Right cardiac atrium (tissue), 5 donors: Measurements from ENCODE around the gene EEA1. TPM values are rescaled to one million over a fixed set of nuclear protein-coding genes. Genes with fewer than 3 reads are reported as not detected.
A peak's percentile ranks its signal among the peaks of the same experiment; 100 is the strongest.

Experiments
- ATAC-seq, 2 donors: fragments of 200-7000 bp; cut with Tn5 transposase; one replicate each; pipeline versions ENCODE4 v1.8.0 to v1.9.1; 2020; ENCODE audit warnings: moderate library complexity in 2 of 2, mild to moderate bottlenecking in 1 of 2
- DNase-seq, 3 donors: peaks; one replicate each; pipeline ENCODE4 v3.0.0-alpha.2; 2020
- H3K27ac ChIP-seq: one replicate; pipeline ENCODE4 v1.5.1; 2013; ENCODE audit warnings: mild to moderate bottlenecking, low read length, control low read depth, moderate library complexity
- H3K27me3 ChIP-seq: one replicate; pipeline ENCODE4 v1.6.1; 2013; ENCODE audit not compliant: control insufficient read depth, insufficient read depth
- H3K4me1 ChIP-seq: one replicate; pipeline ENCODE4 v1.6.1; 2013; ENCODE audit warnings: low read length; ENCODE audit not compliant: control insufficient read depth, insufficient read depth
- H3K4me3 ChIP-seq: one replicate; pipeline ENCODE4 v1.5.1; 2013; ENCODE audit warnings: low read length, control low read depth
- H3K9me3 ChIP-seq: one replicate; pipeline ENCODE4 v1.6.1; 2013; ENCODE audit warnings: low read length; ENCODE audit not compliant: control insufficient read depth
- WGBS: extraction: QIAGEN DNeasy Blood & Tissue Kit; methylation state at CpG from one replicate; pipeline ENCODE4 v1.1.7; 2013; 5-methylcytosine and 5-hydroxymethylcytosine counted together
- intact Hi-C, 4 donors: fragments of 100-400 bp; cut with DNase I; formaldehyde crosslinking; loops; one replicate each; pipeline versions ENCODE4 v1.11.0 to v1.14.0; 2022 to 2023
- polyA plus RNA-seq: library from polyadenylated mRNA; stranded (reverse); fragments of 200-250 nt; gene quantifications from one replicate; pipeline ENCODE4 v1.2.3, GENCODE V29; 2013
- total RNA-seq, 4 donors: library from RNA; stranded (reverse); fragmentation: NEBNext Ultra II Directional; extraction: Animal tissue kit (Norgen Biotek cat#: 25700); gene quantifications; one replicate each; pipeline ENCODE4 v1.2.1, GENCODE V29; 2021
- donor health status: healthy with polysubstance abuse.
- donor health status: DM: no; HTN: yes; CAD: no.
- donor health status: DM: no; HTN: no; CAD: no.
- donor health status: DM: no; HTN: yes; CAD: no; lungs with severe emphysema.
- donor health status: DM: yes; HTN: yes; CAD: no.

EEA1 gene
- total and polyA plus RNA-seq, 5 donors: 4.2 to 27.2 (median 23.0) TPM

GRCh38 chr12:92938018-92938417 is 8.9 kb upstream of the EEA1 start:
- Histone ChIP-seq H3K27ac (no peak overlapping the region), H3K27me3 (no peaks in the 10 kb centered on the region), H3K4me1 (no peaks in the 10 kb centered on the region), H3K4me3 (no peak overlapping the region), H3K9me3 (no peaks in the 10 kb centered on the region)
- no peak for ATAC-seq
- DNase-seq: no peak
- 94% methylated on average over 3 of the region's 3 CpGs for WGBS
- intact Hi-C loops: no loop called here

- Histone ChIP-seq H3K27me3 (no peaks in the 10 kb centered on the region), H3K27ac (no peak overlapping the region), H3K4me3 (no peak overlapping the region), H3K9me3 (no peaks in the 10 kb centered on the region), H3K4me1 (no peaks in the 10 kb centered on the region)
- 93% methylated on average over 3 of the region's 3 CpGs for WGBS
- ATAC-seq (no peak), DNase-seq (no peak)
- intact Hi-C loops: no loop called here
These were observed 4.5 kb upstream of the EEA1 start for GRCh38 chr12:92933606-92934005.

GRCh38 chr12:92930421-92930820 is 1.3 kb upstream of the EEA1 start:
- Histone ChIP-seq H3K27me3 (no peaks in the 10 kb centered on the region), H3K9me3 (no peaks in the 10 kb centered on the region), H3K4me1 (peaks cover 2% of the 10 kb centered on the region), H3K4me3 (no peak overlapping the region), H3K27ac (no peak overlapping the region)
- DNase-seq (no peak), ATAC-seq (no peak)
- WGBS: 76% methylated on average over 3 of the region's 3 CpGs
- intact Hi-C loops: no loop called here

GRCh38 chr12:92929983-92930382 is 888 bp upstream of the EEA1 start:
- intact Hi-C loops: loop anchor here in 1 of 4 donors (10.0 kb wide), 1 partner anchor 145 kb away; no protein-coding TSS in a partner anchor
- Histone ChIP-seq H3K27ac (peak overlapping the region; percentile 100), H3K27me3 (no peaks in the 10 kb centered on the region), H3K4me1 (peaks cover 2% of the 10 kb centered on the region), H3K4me3 (peak overlapping the region; percentile 77), H3K9me3 (no peaks in the 10 kb centered on the region)
- WGBS: 1% methylated on average over 9 of the region's 9 CpGs
- DNase-seq (no peak), ATAC-seq (no peak)

- ATAC-seq (peak; percentile 59), DNase-seq (peak; percentile 59 to 84 (median 75))
- Histone ChIP-seq H3K4me1 (peaks cover 4% of the 10 kb centered on the region), H3K4me3 (peak overlapping the region; percentile 87), H3K9me3 (no peaks in the 10 kb centered on the region), H3K27me3 (no peaks in the 10 kb centered on the region), H3K27ac (peak overlapping the region; percentile 91)
- intact Hi-C loops: loop anchor here in 1 of 4 donors (10.0 kb wide), 1 partner anchor 144 kb away; no protein-coding TSS in a partner anchor
- under 1% methylated on average over 49 of the region's 49 CpGs for WGBS
These were observed 604 bp downstream of the EEA1 start for GRCh38 chr12:92928421-92928961.

GRCh38 chr12:92927436-92928281 is 1.4 kb downstream of the EEA1 start:
- ATAC-seq (peak in 1 of 2 donors; percentile 38), DNase-seq (no peak)
- intact Hi-C loops: loop anchor here in 1 of 4 donors (10.0 kb wide), 1 partner anchor 143 kb away; no protein-coding TSS in a partner anchor
- Histone ChIP-seq H3K4me3 (peak overlapping the region; percentile 87), H3K4me1 (peaks cover 4% of the 10 kb centered on the region), H3K27ac (peak overlapping the region; percentile 42), H3K27me3 (no peaks in the 10 kb centered on the region), H3K9me3 (no peaks in the 10 kb centered on the region)
- WGBS: 9% methylated on average over 7 of the region's 7 CpGs

GRCh38 chr12:92927055-92927435 is 2.0 kb downstream of the EEA1 start:
- no peak overlapping the region for H3K4me3 ChIP-seq
- intact Hi-C loops: loop anchor here in 1 of 4 donors (10.0 kb wide), 1 partner anchor 142 kb away; no protein-coding TSS in a partner anchor
- peak overlapping the region; percentile 30 for H3K27ac ChIP-seq
- DNase-seq: no peak
- H3K9me3 ChIP-seq: no peaks in the 10 kb centered on the region
- ATAC-seq: no peak
- H3K4me1 ChIP-seq: peaks cover 4% of the 10 kb centered on the region
- H3K27me3 ChIP-seq: no peaks in the 10 kb centered on the region
- WGBS: 3% methylated on average over 4 of the region's 4 CpGs

- peaks cover 4% of the 10 kb centered on the region for H3K4me1 ChIP-seq
- H3K9me3 ChIP-seq: no peaks in the 10 kb centered on the region
- DNase-seq: no peak
- no peak for ATAC-seq
- intact Hi-C loops: loop anchor here in 1 of 4 donors (10.0 kb wide), 1 partner anchor 142 kb away; no protein-coding TSS in a partner anchor
- 51% methylated on average over 4 of the region's 4 CpGs for WGBS
- peak overlapping the region; percentile 14 for H3K27ac ChIP-seq
- H3K4me3 ChIP-seq: no peak overlapping the region
- H3K27me3 ChIP-seq: no peaks in the 10 kb centered on the region
These were observed 2.5 kb downstream of the EEA1 start for GRCh38 chr12:92926549-92926948.

GRCh38 chr12:92921877-92922276 is 7.2 kb downstream of the EEA1 start:
- no peak for ATAC-seq

GRCh38 chr12:92915365-92915764 is 13.7 kb downstream of the EEA1 start:
- 59% methylated on average over 2 of the region's 2 CpGs for WGBS
- no peak for ATAC-seq
- Histone ChIP-seq H3K9me3 (no peaks in the 10 kb centered on the region), H3K27me3 (no peaks in the 10 kb centered on the region), H3K4me1 (peaks cover 2% of the 10 kb centered on the region), H3K27ac (no peak overlapping the region), H3K4me3 (no peak overlapping the region)
- no peak for DNase-seq
- intact Hi-C loops: no loop called here

More at GRCh38 chr12:92921877-92922276, 7.2 kb downstream of the EEA1 start:
- intact Hi-C loops: loop anchor here in 1 of 4 donors (10.0 kb wide), 1 partner anchor 137 kb away; no protein-coding TSS in a partner anchor
- Histone ChIP-seq H3K27ac (no peak overlapping the region), H3K9me3 (no peaks in the 10 kb centered on the region), H3K27me3 (no peaks in the 10 kb centered on the region), H3K4me3 (no peak overlapping the region), H3K4me1 (peaks cover 4% of the 10 kb centered on the region)
- 84% methylated on average over 1 of the region's 1 CpG for WGBS
- no peak for DNase-seq

- intact Hi-C loops: no loop called here
- DNase-seq: no peak
- Histone ChIP-seq H3K4me1 (peaks cover 2% of the 10 kb centered on the region), H3K27me3 (no peaks in the 10 kb centered on the region), H3K27ac (no peak overlapping the region), H3K4me3 (no peak overlapping the region), H3K9me3 (no peaks in the 10 kb centered on the region)
- ATAC-seq: no peak
- 85% methylated on average over 4 of the region's 4 CpGs for WGBS
These were observed 14.9 kb downstream of the EEA1 start for GRCh38 chr12:92914170-92914569.
